Globus pallidus (tissue), 1 donor: ENCODE data around the gene A4GNT.

ENCODE experiments used
- DNase-seq: peaks from one replicate; pipeline ENCODE4 v3.0.0-alpha.2; 2015; ENCODE audit warnings: low spot score

The A4GNT gene

GRCh38 chr3:138078901-138079344, 53.3 kb downstream of the A4GNT start:
- DNase-seq = no peak

DNA sequence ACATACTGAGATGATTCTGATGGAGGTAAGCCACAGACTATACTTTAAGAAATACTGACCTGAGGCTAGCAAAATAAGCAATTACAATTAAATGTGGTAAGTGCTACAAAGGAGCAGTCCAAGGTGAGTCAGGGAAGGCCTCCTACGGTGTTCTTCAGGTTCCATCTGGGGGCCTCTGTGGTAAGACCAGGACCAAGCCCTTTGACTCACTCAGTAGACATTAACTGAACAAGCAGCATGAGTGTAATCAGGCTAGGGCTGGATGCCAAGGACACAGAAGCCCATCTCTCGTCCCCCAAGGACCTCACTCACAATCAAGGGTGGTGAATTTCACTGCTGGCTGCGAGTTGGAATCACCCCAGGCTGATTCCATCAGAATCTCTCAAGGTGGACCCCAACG, 54.1 kb downstream of the A4GNT start:
- no peak for DNase-seq
